ENCODE data around the gene GYS1.

GYS1 gene

DNA sequence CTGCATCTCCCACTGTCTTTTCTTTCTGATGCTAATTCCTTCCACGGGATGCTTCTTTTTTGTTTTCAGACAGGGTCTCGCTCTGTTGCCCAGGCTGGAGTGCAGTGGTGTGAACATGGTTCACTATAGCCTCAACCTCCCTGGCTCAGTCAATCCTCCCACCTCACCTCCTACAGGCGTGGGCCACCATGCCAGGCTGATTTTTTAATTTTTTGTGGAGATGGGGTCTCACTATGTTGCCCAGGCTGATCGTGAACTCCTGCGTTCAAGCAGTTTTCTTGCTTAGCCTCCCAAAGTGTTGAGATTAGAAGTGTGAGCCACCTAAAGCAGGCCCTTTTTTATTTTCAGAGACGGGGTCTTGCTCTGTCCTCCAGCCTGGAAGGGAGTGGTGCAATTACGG lies 4.8 kb downstream of the GYS1 start:
- DNase-seq, result no peak

DNA sequence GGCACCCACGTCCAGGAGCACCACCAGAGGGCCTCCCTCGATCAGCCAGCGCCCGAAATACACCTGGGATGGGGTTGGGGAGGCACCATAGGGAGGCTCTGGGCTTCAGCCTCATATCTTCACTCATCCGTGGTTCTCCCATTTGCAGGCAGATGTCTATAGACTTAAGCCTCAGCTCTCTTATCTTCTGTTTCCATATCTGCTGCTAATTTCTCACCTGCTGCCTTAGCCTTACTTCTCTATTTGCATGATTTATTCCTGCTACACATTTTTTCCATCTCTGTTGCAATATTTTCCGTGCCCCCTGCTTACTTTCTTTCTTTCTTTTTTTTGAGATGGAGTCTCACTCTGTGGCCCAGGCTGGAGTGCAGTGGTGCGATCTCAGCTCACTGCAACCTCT lies 5.8 kb downstream of the GYS1 start:
- DNase-seq, result no peak

DNA sequence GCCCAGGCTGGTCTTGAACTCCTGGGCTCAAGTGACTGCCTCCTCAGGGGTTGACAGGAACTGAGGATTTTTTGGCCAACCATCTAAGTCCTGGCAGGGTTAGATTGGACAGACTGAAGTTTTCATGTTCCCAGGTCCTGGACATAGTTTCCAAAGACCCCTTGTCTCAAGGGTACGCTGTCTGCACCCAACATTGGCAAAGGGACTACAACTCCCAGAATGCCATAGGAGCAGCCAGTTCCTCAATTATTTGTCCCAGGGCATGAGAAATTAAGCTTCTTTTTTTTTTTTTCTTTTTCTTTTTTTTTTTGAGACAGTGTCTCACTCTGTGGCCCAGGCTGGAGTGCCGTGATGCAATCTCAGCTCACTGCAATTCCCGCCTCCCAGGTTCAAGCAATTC lies 6.9 kb downstream of the GYS1 start:
- DNase-seq, result peak in 1 of 4 experiments; percentile 14

DNA sequence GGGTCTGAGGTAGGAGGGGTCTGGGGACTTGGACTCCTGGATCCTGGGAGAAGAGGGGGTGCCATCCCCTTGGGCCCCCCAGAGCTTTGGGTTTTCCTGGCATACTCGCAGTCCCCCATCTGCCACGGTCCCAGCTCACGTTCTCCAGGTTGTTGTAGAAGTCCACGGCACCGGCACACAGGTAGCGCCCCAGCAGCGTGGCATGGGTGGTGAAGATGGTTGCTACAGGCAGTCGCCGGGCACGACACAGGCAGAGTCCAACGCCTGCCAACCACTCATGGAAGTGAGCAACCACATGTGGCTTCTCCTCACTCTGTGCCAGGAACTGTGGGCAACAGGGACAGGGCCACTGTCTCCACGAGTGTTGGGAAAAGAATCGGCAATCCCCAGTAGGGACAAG lies 7.4 kb downstream of the GYS1 start:
- DNase-seq, result no peak

DNA sequence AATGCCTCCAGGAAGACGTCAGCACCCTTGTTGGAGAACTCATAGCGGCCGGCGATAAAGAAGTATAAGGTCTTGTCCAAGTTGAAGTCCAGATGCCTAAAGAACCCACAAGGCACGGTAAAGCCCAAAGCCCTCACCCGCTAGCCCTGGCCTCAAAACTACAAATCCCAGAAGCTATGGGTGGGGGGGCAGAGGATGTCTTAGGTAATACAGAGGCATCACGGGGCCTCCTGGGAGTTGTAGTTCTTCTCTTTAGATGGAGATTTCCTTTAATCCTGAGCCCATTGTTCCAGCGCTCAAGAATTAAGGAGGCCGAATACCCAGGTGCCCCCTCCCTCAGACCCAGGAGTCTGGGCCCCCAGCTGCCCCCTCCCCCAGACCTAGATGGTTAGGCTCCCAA lies 10.8 kb downstream of the GYS1 start:
- DNase-seq, result no peak

DNA sequence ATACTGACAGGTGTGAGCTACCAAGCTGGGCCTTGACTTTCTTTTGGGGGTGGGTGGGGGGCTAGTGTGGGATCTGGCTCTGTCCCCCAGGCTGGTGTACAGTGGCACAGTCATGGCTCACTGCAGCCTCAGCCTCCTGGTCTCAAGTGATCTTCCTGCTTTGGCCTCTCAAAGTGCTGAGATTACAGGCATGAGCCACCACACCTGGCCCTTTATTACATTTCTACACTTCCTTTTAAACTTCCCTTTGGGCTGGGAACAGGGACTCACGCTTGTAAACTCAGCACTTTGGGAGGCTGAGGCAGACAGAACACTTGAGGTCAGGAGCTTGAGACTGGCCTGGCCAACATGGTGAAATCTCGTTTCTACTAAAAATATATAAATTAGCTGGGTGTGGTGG lies 16.0 kb downstream of the GYS1 start:
- no peak for DNase-seq

DNA sequence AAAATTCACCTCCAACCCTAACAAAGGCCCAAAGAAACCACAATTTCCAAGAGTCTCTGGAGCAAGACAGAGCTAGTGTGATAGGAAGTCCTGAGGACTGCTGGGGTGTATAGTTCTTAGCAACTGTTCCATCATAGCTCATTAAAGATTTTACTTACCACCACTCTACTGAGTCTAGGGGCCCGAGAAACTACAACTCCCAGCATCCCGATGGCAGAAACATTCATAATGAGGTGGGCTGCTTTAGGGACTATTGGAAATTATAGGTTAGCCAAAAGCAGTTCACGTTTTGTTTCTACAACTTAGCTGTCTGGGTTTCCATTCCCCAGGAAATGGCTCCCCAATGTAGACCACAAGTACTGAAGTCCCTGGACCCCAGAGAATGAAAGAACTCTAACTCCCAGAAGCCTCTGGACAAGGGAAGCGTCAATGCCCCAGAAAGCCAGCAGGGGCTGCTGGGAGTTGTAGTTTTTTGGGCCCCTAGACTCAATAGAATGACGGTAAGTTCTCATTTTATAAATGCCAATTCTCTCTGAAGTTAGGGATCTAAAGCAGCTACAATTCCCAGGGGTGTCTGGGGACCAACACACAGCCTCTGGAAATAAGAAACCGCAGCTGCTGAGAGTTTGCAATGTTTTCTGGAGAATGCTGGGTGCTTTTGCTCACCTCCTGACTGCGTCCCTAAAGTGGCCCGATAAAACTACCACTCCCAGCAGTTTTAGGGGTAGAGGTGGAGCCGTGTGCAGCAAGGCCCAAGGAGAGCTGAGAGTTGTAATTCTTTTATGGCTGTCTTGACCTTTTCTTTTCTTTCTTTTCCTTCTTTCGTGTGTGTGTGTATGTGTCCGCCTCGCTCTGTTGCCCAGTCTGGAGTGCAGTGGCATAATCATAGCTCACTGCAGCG lies 16.9 kb downstream of the GYS1 start:
- DNase-seq, result peak in 1 of 4 experiments; percentile 30

DNA sequence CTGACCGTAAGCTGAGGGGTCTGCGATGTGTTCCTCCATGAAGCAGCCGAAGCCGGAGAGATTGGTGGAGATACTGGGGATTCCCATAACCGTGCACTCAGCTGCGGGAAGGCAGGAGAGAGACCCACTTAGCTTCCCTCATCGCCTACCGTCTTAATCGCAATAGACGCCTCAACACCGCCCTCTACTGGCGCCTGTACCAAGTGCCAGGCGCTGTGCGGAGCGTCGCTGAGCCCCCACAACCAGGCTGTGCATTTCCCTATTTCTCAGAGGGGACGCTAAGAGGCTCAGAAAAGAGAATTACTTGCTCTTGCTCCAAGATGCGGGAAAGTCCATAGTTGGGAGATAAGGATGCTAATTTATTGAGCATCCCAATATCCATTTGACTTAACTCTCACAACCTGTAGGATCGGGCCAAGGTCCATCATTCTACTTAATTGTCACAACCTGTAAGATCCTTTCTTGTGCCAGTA lies 22.1 kb downstream of the GYS1 start:
- DNase-seq, result peak; percentile 93 to 96 (median 95)

DNA sequence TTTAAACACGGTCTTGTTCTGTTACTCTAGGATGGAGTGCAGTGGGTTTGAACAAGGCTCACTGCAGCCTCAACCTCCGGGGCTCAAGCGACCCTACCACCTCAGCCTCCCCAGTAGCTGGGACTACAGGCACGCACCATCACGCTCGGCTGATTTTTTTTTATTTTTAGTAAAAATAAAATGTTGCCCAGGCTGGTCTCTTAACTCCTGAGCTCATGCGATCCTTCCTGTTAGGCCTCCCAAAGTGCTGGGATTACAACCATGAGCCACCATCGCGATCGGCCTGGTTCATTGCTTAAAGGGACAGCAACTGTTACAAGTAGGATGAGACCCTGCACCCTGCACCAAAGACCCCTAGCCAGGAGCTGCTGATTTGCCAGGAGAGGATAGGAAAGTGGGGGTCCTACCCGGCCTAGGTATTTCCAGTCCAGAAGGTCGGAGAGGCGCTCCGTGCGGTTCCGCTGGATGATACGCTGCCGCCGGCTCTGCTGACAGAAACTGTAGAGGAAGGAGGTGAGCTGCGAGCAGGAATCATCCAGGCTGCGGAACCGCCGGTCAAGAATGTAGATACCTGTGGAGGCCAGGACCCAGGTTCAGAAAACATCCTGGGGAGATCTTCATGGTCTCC lies 22.9 kb downstream of the GYS1 start:
- no peak for DNase-seq

DNA sequence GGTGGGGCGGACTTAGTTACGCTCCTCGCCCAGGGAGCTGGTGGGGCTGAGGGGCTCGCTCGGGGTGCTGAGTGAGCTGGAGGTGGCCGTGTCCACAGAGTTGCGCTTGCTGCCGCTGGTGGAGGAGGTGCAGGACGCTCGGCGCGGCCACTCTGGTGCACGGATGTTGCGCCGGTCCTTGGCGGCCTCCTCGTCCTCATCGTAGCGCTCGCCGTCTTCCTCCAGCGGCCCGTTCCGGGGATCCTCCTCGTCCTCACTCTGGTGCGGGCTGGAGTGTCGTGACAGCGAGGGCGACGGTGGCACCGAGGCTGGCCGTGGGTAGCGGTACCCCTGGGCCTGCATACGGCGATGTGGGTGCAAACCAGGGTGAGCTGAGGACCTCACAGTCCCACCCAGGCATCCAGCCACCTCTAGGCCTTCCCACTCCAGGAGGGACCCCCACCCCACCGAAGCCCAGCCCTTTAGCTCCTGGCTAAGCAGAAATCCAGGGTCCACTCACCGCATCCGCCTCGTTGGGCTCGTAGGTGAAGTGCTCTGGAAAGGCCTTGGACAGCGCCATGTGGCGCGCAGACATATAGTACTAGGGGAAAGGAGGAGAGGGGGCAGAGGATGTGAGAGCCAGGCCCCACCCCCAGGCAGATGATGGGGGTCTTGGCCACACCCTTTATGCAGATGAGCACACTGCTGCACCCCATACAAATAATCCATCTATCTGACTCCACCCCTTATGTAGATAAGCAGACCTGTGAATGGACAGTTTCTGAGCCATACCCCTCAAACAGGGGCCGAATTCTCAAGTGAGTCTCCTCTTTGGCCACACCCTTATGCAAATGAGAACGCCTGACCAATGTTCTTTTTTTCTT lies 23.6 kb downstream of the GYS1 start:
- peak in 1 of 4 experiments; percentile 43 for DNase-seq

DNA sequence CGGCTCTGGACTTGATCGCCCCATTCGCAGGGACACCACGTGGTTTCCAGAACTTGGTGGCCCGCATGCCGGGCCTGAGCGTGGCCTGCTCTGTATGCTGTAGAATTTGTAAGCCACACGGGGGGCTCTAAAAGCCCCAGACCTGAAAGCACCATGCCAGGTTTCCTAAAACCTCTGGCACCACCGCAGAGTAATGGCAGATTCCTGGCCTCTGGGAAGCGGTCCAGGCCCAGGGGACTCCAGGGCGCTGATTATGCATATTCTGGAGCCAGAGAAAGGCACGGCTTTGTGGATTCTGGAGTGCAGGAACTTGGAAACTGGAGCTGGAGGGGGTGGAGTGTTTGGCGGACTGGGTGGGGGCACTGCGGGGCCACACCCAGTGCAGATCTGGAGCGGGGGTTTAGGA lies 24.3 kb downstream of the GYS1 start:
- DNase-seq, result peak in 1 of 4 experiments; percentile 44

DNA sequence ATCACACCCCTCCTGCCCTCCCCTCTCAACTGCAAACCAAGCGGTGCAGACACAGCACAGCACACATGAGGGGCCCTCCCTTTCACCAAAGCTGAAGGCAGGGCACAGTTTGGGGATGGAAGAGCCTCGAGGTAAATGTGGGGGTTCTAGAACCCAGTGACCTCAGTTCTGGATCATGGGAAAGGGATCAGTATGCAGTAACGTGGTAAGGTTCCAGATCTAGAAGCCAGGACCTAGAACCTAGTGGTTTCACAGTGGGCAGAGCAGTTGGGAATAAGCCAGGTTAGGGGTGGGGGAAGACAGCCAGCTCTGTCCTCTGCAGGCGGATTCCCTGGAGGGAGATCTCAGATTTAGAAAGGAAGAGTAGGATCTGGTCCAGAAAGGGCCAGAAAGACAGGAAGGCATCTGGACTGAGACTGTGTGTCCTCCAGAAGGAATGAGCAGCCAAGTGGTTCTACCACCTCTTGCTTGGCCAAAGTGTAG lies 24.9 kb downstream of the GYS1 start:
- peak in 2 of 4 experiments; percentile 53 to 64 for DNase-seq

DNA sequence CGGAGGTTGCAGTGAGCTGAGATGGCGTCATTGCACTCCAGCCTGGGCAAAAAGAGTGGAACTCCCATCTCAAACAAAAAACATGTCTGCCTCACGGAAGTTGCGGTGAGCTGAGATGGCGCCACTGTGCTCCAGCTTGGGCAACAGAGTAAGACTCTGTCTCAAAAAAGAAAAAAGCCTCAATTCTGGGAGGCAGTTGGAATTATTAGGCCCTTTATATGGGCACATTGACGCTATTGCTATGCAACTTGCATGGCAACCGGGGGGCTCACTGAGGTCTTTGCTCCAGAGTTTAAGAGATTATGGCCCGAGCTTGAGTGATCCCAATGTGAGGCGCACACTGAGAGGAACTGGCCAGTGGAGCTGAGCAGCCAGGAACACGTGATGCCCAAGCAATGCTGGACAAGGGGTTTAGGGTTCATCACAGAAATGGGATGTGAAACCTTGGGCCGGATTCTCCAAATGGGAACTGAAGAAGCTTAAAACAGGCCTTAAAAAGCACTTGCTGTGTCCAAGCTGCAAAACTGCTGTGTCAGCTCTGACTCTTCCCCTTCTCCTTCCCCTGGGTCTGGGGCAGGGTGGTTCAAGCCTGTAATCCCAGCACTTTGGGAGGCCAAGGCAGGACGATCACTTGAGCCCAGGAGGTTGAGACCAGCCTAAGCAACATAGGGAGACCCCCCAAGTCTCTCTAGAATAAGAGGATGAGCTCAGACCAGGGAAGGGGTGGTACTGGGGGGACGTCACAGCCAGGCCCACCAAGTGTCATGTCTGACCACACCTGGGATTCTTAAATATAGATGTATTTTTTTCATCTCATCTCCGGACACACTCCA lies 25.5 kb downstream of the GYS1 start:
- peak; percentile 94 to 98 (median 98) for DNase-seq

DNA sequence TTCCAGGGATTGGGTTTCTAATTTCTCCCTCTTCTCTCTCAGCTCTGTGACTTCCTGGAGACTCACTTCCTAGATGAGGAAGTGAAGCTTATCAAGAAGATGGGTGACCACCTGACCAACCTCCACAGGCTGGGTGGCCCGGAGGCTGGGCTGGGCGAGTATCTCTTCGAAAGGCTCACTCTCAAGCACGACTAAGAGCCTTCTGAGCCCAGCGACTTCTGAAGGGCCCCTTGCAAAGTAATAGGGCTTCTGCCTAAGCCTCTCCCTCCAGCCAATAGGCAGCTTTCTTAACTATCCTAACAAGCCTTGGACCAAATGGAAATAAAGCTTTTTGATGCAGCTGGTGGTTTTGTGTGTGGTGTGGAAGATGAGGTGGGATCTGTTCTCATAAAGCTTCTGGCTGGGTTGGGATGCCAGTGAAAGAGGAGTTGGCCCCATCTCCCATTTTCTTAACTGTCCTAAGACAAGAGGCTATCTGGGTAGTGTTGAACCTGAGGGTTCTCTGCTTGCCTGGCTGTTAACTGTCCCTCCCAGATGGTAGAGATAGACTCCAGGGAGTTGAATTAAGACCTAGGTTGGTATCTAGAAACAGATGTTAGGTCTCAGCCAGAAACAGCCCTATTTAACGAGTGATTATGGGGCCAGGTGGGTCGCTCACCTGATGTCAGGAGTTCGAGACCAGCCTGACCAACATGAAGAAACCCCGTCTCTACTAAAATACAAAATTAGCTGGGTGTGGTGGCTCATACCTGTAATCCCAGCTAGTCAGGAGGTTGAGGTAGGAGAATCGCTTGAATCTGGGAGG lies 26.4 kb downstream of the GYS1 start:
- peak; percentile 50 to 73 (median 65) for DNase-seq

DNA sequence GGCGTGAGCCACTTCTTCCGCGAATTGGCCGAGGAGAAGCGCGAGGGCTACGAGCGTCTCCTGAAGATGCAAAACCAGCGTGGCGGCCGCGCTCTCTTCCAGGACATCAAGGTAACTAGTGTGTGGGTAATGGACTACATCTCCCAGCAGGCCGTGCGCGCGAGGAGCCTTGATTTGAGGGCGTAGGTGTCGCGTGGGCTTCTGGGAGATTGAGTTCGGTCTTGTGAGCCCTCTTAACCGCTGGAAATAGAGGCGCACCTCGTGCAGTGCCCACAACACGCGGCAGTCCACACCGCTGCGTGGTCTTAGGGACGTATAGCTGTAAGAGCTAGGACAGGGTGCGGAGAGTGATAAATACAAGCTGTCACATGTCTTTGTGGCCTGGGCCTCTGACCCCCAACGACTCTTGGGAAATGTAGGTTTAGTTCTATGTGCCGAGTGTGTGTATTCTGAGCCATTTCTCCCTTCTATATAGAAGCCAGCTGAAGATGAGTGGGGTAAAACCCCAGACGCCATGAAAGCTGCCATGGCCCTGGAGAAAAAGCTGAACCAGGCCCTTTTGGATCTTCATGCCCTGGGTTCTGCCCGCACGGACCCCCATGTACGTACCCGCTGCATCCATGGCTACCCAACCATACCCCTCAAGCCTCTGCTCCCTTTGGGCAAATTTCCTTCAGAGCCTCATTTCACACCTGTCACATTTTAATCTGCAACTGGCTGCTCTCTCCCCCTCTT lies 27.1 kb downstream of the GYS1 start:
- DNase-seq, result peak; percentile 75 to 86 (median 80)

DNA sequence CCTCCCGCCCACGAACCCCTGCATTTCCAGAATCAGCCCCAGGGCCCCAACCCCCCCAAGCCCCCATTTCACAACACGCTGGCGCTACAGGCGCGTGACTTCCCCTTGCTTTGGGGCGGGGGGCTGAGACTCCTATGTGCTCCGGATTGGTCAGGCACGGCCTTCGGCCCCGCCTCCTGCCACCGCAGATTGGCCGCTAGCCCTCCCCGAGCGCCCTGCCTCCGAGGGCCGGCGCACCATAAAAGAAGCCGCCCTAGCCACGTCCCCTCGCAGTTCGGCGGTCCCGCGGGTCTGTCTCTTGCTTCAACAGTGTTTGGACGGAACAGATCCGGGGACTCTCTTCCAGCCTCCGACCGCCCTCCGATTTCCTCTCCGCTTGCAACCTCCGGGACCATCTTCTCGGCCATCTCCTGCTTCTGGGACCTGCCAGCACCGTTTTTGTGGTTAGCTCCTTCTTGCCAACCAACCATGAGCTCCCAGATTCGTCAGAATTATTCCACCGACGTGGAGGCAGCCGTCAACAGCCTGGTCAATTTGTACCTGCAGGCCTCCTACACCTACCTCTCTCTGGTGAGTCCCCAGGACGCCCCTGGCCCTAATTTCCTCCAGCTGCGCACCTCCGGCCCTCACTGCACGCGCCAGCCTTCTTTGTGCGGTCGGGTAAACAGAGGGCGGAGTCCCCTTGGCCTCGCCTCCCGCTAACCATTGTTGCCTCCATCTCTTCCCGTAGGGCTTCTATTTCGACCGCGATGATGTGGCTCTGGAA lies 27.9 kb downstream of the GYS1 start, which contains the start of gene FTL:
Gene FTL (plus strand): TSS at position 270 of the 766 bp plus-strand sequence. CDS start 199 bp downstream, at position 469.
- peak; percentile 99 for DNase-seq

DNA sequence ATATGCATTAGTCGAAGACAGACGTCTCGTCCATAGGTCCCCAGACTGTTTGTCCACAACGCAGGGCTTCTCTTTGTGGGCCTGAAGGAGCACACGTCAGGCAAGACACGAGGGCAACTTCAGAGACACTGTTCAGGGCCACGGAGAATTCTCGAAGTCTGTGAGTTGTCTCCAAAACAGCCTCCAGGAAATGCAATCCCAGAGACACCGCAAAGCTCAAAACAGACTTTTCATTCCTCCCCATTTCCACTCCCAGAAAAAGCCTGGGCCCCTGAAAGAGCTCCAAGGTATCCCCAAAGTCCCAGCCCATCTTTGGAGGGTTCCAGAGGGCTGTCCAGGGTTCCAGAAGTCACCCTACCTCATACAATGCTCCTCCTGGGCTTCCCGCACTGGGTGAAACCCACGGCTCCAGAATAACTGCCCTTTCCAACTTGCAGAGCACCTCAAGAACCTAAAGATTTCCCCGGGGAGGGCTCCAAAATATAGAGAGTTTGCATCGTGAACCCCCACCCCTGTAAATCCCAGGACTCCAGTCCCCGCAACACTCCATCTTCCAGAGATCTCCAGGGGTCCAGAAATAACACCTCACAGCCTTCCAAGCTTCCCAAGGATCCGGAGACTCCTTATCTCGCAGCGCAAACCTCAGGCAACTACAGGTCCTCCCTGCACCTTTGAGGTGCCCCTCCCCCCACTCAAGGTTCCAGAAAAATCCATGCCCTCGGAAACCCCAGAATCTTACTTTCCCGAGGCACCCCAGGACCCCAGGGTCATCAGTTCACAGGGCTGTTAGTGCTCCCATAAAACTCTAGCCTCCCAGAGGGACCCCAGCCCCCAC lies 28.7 kb downstream of the GYS1 start:
- DNase-seq, result peak in 2 of 4 experiments; percentile 47 to 56
